ENCODE measurements around the gene PCDHGA6.

PCDHGA6 gene

DNA sequence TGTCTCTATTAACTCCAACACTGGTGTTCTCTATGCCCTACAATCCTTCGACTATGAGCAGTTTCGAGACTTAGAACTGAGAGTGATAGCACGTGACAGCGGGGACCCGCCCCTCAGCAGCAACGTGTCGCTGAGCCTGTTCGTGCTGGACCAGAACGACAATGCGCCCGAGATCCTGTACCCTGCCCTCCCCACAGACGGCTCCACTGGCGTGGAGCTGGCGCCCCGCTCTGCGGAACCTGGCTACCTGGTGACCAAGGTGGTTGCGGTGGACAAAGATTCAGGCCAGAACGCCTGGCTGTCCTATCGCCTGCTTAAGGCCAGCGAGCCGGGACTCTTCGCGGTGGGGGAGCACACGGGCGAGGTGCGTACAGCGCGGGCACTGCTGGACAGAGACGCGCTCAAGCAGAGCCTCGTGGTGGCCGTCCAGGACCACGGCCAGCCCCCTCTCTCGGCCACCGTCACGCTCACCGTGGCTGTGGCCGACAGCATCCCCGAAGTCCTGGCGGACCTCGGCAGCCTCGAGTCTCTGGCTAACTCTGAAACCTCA lies 49.1 kb downstream of the PCDHGA6 start:
- DNase-seq: no peak

- DNase-seq: no peak
Measured at GRCh38 chr5:141427783-141428426, 54.2 kb downstream of the PCDHGA6 start.
